ENCODE measurements around the gene SIVA1. TPM values are rescaled to one million over a fixed set of nuclear protein-coding genes. Genes with fewer than 3 reads are reported as not detected.

Gene SIVA1
- total and polyA plus RNA-seq, 4 donors, result 67.5 to 212 (median 128) TPM

GRCh38 chr14:104712881-104713734, 39.8 kb upstream of the SIVA1 start:
- Histone ChIP-seq H3K9ac (ENCODE audit: insufficient read depth in 1 of 2, low read length in 2 of 2) (no peak overlapping the region), H3K36me3 (ENCODE audit: control insufficient read depth in 4 of 4, insufficient read depth in 4 of 4, low read length in 4 of 4) (peaks cover 0 to 82% (median 10%) of the 10 kb centered on the region in 4 donors), H3K27ac (ENCODE audit: low read depth in 1 of 2, low read length in 1 of 2) (no peak overlapping the region), H3K4me3 (no peak overlapping the region), H3K9me3 (ENCODE audit: control insufficient read depth in 4 of 4, insufficient read depth in 3 of 4, low read length in 3 of 4) (no peaks in the 10 kb centered on the region), H3K4me1 (ENCODE audit: control insufficient read depth in 5 of 5, insufficient read depth in 5 of 5, low read length in 5 of 5) (no peaks in the 10 kb centered on the region), H3K27me3 (ENCODE audit: control insufficient read depth in 3 of 3, insufficient read depth in 3 of 3, low read length in 2 of 3) (no peaks in the 10 kb centered on the region)
- WGBS, 2 donors, result 86 to 90% methylated on average over 40 of the region's 40 CpGs
- no peak for TF ChIP-seq CTCF (IDR thresholded peaks at IDR 0.05; ENCODE audit: control extremely low read depth, extremely low read depth)
- no peak for ATAC-seq (ENCODE audit: insufficient read depth, low FRiP score)
- DNase-seq, result no peak

- H3K27ac ChIP-seq (ENCODE audit: low read depth in 1 of 2, low read length in 1 of 2), result no peak overlapping the region
- no peak for ATAC-seq (ENCODE audit: insufficient read depth, low FRiP score)
- no peaks in the 10 kb centered on the region for H3K27me3 ChIP-seq (ENCODE audit: control insufficient read depth in 3 of 3, insufficient read depth in 3 of 3, low read length in 2 of 3)
- H3K9me3 ChIP-seq (ENCODE audit: control insufficient read depth in 4 of 4, insufficient read depth in 3 of 4, low read length in 3 of 4), result no peaks in the 10 kb centered on the region
- no peak for TF ChIP-seq CTCF (IDR thresholded peaks at IDR 0.05; ENCODE audit: control extremely low read depth, extremely low read depth)
- H3K4me3 ChIP-seq, result no peak overlapping the region
- 93 to 94% methylated on average over 16 of the region's 16 CpGs for WGBS, 2 donors
- DNase-seq, result no peak
- peaks cover 0 to 88% (median 10%) of the 10 kb centered on the region in 4 donors for H3K36me3 ChIP-seq (ENCODE audit: control insufficient read depth in 4 of 4, insufficient read depth in 4 of 4, low read length in 4 of 4)
- no peaks in the 10 kb centered on the region for H3K4me1 ChIP-seq (ENCODE audit: control insufficient read depth in 5 of 5, insufficient read depth in 5 of 5, low read length in 5 of 5)
- no peak overlapping the region for H3K9ac ChIP-seq (ENCODE audit: insufficient read depth in 1 of 2, low read length in 2 of 2)
Measured at GRCh38 chr14:104714066-104714465, 38.9 kb upstream of the SIVA1 start.

- Histone ChIP-seq H3K9ac (ENCODE audit: insufficient read depth in 1 of 2, low read length in 2 of 2) (no peak overlapping the region), H3K9me3 (ENCODE audit: control insufficient read depth in 4 of 4, insufficient read depth in 3 of 4, low read length in 3 of 4) (no peaks in the 10 kb centered on the region), H3K27ac (ENCODE audit: low read depth in 1 of 2, low read length in 1 of 2) (no peak overlapping the region), H3K4me1 (ENCODE audit: control insufficient read depth in 5 of 5, insufficient read depth in 5 of 5, low read length in 5 of 5) (no peaks in the 10 kb centered on the region), H3K36me3 (ENCODE audit: control insufficient read depth in 4 of 4, insufficient read depth in 4 of 4, low read length in 4 of 4) (peaks cover 0 to 88% (median 10%) of the 10 kb centered on the region in 4 donors), H3K27me3 (ENCODE audit: control insufficient read depth in 3 of 3, insufficient read depth in 3 of 3, low read length in 2 of 3) (no peaks in the 10 kb centered on the region), H3K4me3 (no peak overlapping the region)
- 94 to 96% methylated on average over 27 to 31 of the region's 31 CpGs for WGBS, 2 donors
- DNase-seq, result no peak
- no peak for TF ChIP-seq CTCF (IDR thresholded peaks at IDR 0.05; ENCODE audit: control extremely low read depth, extremely low read depth)
- no peak for ATAC-seq (ENCODE audit: insufficient read depth, low FRiP score)
Measured at GRCh38 chr14:104714681-104715080, 38.3 kb upstream of the SIVA1 start.
